ENCODE measurements around the gene PCDHGA10. TPM values are rescaled to one million over a fixed set of nuclear protein-coding genes. Genes with fewer than 3 reads are reported as not detected.
"Not testable (repeated sequence)": the region's sequence is repeated elsewhere in the genome, so short reads cannot be mapped to it uniquely, and the experiment has no call there.

Gene PCDHGA10
- total RNA-seq, 6 experiments from 2014 or later = 1.5 to 4.6 (median 2.8) TPM

- H3K4me1 ChIP-seq = no peaks in the 10 kb centered on the region
- peaks cover 0 to 22% (median 4%) of the 10 kb centered on the region in 4 donors for H3K9me3 ChIP-seq
- ATAC-seq = no peak
- intact Hi-C loops (cut with DNase I) = loop anchor here in 1 of 2 donors (10.0 kb wide), 1 partner anchor 151 kb away; no protein-coding TSS in a partner anchor
- H3K4me3 ChIP-seq = no peak overlapping the region
- TF ChIP-seq POLR2A (IDR thresholded peaks at IDR 0.05) = no peak
- TF ChIP-seq CTCF (IDR thresholded peaks at IDR 0.05) = no peak
- no peaks in the 10 kb centered on the region for H3K36me3 ChIP-seq
- DNase-seq = no peak
- H3K27ac ChIP-seq = no peak overlapping the region
- H3K27me3 ChIP-seq = no peaks in the 10 kb centered on the region
- WGBS (ENCODE audit: insufficient coverage, low coverage, low lambda C conversion rate, missing lambda C conversion rate) = 27% methylated on average over 17 of the region's 22 CpGs
Observed at GRCh38 chr5:141403387-141403786, 9.4 kb upstream of the PCDHGA10 start.

GRCh38 chr5:141407790-141408505 is 4.8 kb upstream of the PCDHGA10 start, which contains the start of gene PCDHGB6:
TSS of gene PCDHGB6 (plus strand) at chr5:141408021. CDS start at chr5:141408203, 182 bp downstream.
- peak; percentile 58 to 68 (median 66) for DNase-seq
- not testable (repeated sequence) for H3K4me1 ChIP-seq, H3K27me3 ChIP-seq, H3K27ac ChIP-seq, H3K36me3 ChIP-seq
- Histone ChIP-seq H3K9me3 (peaks cover 0 to 15% (median 5%) of the 10 kb centered on the region in 4 donors), H3K4me3 (peak within 1 kb of the TSS; percentile 14 to 44 (median 25))
- WGBS (ENCODE audit: insufficient coverage, low coverage, low lambda C conversion rate, missing lambda C conversion rate) = 9% methylated on average over 24 of the region's 51 CpGs
- intact Hi-C loops (cut with DNase I) = loop anchor here in 1 of 2 donors (10.0 kb wide), 1 partner anchor 147 kb away; no protein-coding TSS in a partner anchor
- ATAC-seq = peak; percentile 92 to 98 (median 96)
- TF ChIP-seq CTCF (IDR thresholded peaks at IDR 0.05) = peak; percentile 51 to 62 (median 53)

GRCh38 chr5:141409598-141410306 is 3.0 kb upstream of the PCDHGA10 start:
- intact Hi-C loops (cut with DNase I) = loop anchor here (10.0 kb wide), 2 partner anchors 145 to 165 kb away; partner anchors contain the start of gene PCDHB15 (in 1 of the 2)
- peaks cover 0 to 6% (median 5%) of the 10 kb centered on the region in 4 donors for H3K9me3 ChIP-seq

GRCh38 chr5:141411575-141411974 is 1.2 kb upstream of the PCDHGA10 start:
- Histone ChIP-seq H3K27ac (no peak overlapping the region), H3K4me1 (no peaks in the 10 kb centered on the region), H3K36me3 (no peaks in the 10 kb centered on the region), H3K9me3 (peaks cover 0 to 15% (median 5%) of the 10 kb centered on the region in 4 donors), H3K4me3 (no peak overlapping the region), H3K27me3 (no peaks in the 10 kb centered on the region)
- TF ChIP-seq POLR2A (IDR thresholded peaks at IDR 0.05) (no peak), CTCF (IDR thresholded peaks at IDR 0.05) (no peak)
- intact Hi-C loops (cut with DNase I) = loop anchor here in 1 of 2 donors (10.0 kb wide), 1 partner anchor 167 kb away; the partner anchor contains the start of gene PCDHB15
- no peak for DNase-seq
- 70% methylated on average over 3 of the region's 3 CpGs for WGBS (ENCODE audit: insufficient coverage, low coverage, low lambda C conversion rate, missing lambda C conversion rate)
- no peak for ATAC-seq

More at GRCh38 chr5:141409598-141410306, 3.0 kb upstream of the PCDHGA10 start:
- TF ChIP-seq POLR2A (IDR thresholded peaks at IDR 0.05) (no peak), CTCF (IDR thresholded peaks at IDR 0.05) (no peak)
- Histone ChIP-seq H3K36me3 (no peaks in the 10 kb centered on the region), H3K27ac (no peak overlapping the region), H3K4me3 (no peak overlapping the region), H3K27me3 (no peaks in the 10 kb centered on the region), H3K4me1 (no peaks in the 10 kb centered on the region)
- peak in 1 of 3 donors; percentile 32 for DNase-seq
- no peak for ATAC-seq
- 33% methylated on average over 11 of the region's 64 CpGs for WGBS (ENCODE audit: insufficient coverage, low coverage, low lambda C conversion rate, missing lambda C conversion rate)
